SK-N-SH treated with all-trans-retinoic acid at 6 μM for 48 hours (cell line): ENCODE data around the gene KIRREL2.

Experiments
- ATAC-seq: fragments of 200-7000 bp; cut with Tn5 transposase; 3 replicates; pipeline ENCODE4 v1.9.1; 2020; ENCODE audit warnings: mild to moderate bottlenecking, moderate library complexity
- ARNTL ChIP-seq: fragments of 450-650 bp; formaldehyde crosslinking; IDR thresholded peaks from 2 replicates; pipeline ENCODE4 v1.5.0; 2020; ENCODE audit warnings: low read depth, mild to moderate bottlenecking, moderate library complexity, borderline replicate concordance
- BACH2 ChIP-seq: fragments of 250-450 bp; sonication (Bioruptor Pico); IDR thresholded peaks from 2 replicates; pipeline ENCODE4 v1.9.0; 2021; ENCODE audit warnings: mild to moderate bottlenecking, borderline replicate concordance
- CSDC2 ChIP-seq: fragments of 250-450 bp; sonication (Bioruptor Pico); IDR thresholded peaks from 2 replicates; pipeline ENCODE4 v1.5.0; 2020; ENCODE audit warnings: mild to moderate bottlenecking, moderate library complexity
- CSRNP3 ChIP-seq: fragments of 250-450 bp; sonication (Bioruptor Pico); IDR thresholded peaks from 2 replicates; pipeline ENCODE4 v1.5.1; 2021; ENCODE audit warnings: mild to moderate bottlenecking, moderate library complexity
- ESRRG ChIP-seq: fragments of 250-450 bp; sonication (Bioruptor Pico); IDR thresholded peaks from 2 replicates; pipeline ENCODE4 v1.6.1; 2021; ENCODE audit warnings: mild to moderate bottlenecking
- GLIS3 ChIP-seq: fragments of 250-450 bp; sonication (Bioruptor Pico); IDR thresholded peaks from 2 replicates; pipeline ENCODE4 v1.5.0; 2020; ENCODE audit warnings: mild to moderate bottlenecking, moderate library complexity
- ISL1 ChIP-seq: fragments of 250-450 bp; sonication (Bioruptor Pico); IDR thresholded peaks from 2 replicates; pipeline ENCODE4 v2.1.2; 2022; ENCODE audit warnings: mild to moderate bottlenecking, moderate library complexity
- OSR1 ChIP-seq: fragments of 250-450 bp; sonication (Bioruptor Pico); IDR thresholded peaks from 2 replicates; pipeline ENCODE4 v1.8.0; 2022; ENCODE audit warnings: moderate library complexity, mild to moderate bottlenecking, inconsistent platforms
- POU6F1 ChIP-seq: fragments of 250-450 bp; sonication (Bioruptor Pico); IDR thresholded peaks from 2 replicates; pipeline ENCODE4 v1.8.0; 2021; ENCODE audit warnings: low read depth, mild to moderate bottlenecking, moderate library complexity, borderline replicate concordance
- PPARA ChIP-seq: fragments of 250-450 bp; sonication (Bioruptor Pico); IDR thresholded peaks from 2 replicates; pipeline ENCODE4 v1.5.0; 2020; ENCODE audit warnings: mild to moderate bottlenecking, borderline replicate concordance
- RARB ChIP-seq: fragments of 250-450 bp; sonication (Bioruptor Pico); IDR thresholded peaks from 2 replicates; pipeline ENCODE4 v1.8.0; 2021; ENCODE audit warnings: mild to moderate bottlenecking, moderate library complexity
- SNAI2 ChIP-seq: fragments of 250-450 bp; sonication (Bioruptor Pico); IDR thresholded peaks from 2 replicates; pipeline ENCODE4 v1.5.0; 2020; ENCODE audit warnings: mild to moderate bottlenecking, moderate library complexity
- TOX ChIP-seq: fragments of 250-450 bp; sonication (Bioruptor Pico); IDR thresholded peaks from 2 replicates; pipeline ENCODE4 v1.8.0; 2021; ENCODE audit warnings: mild to moderate bottlenecking, moderate library complexity, borderline replicate concordance
- ZFP3 ChIP-seq: fragments of 250-450 bp; sonication (Bioruptor Pico); IDR thresholded peaks from 2 replicates; pipeline ENCODE4 v1.5.0; 2020; ENCODE audit warnings: mild to moderate bottlenecking, moderate library complexity
- ZFP30 ChIP-seq: fragments of 450-650 bp; formaldehyde crosslinking; IDR thresholded peaks from 2 replicates; pipeline ENCODE4 v1.5.0; 2022; ENCODE audit warnings: mild to moderate bottlenecking, moderate library complexity
- ZNF565 ChIP-seq: fragments of 450-650 bp; formaldehyde crosslinking; conservative IDR thresholded peaks from 2 replicates; pipeline ENCODE4 v1.5.0; 2020; ENCODE audit warnings: low read depth, mild to moderate bottlenecking, moderate library complexity
- ZNF70 ChIP-seq: fragments of 450-650 bp; formaldehyde crosslinking; IDR thresholded peaks from 2 replicates; pipeline ENCODE4 v1.5.0; 2020; ENCODE audit warnings: mild to moderate bottlenecking, moderate library complexity
- ZNF8 ChIP-seq: fragments of 450-650 bp; formaldehyde crosslinking; IDR thresholded peaks from 2 replicates; pipeline ENCODE4 v1.5.0; 2020; ENCODE audit warnings: mild to moderate bottlenecking, moderate library complexity
- TF ChIP-seq, protein P1 (sequence below): fragments of 250-450 bp; sonication (Bioruptor Pico); IDR thresholded peaks from 2 replicates; pipeline ENCODE4 v1.5.0; 2020; ENCODE audit warnings: mild to moderate bottlenecking, moderate library complexity
- TF ChIP-seq, protein P2 (sequence below): fragments of 250-450 bp; sonication (Bioruptor Pico); IDR thresholded peaks from 2 replicates; pipeline ENCODE4 v1.5.1; 2020; ENCODE audit warnings: low read depth, mild to moderate bottlenecking, moderate library complexity
- TF ChIP-seq, protein P3 (sequence below): fragments of 250-450 bp; sonication (Bioruptor Pico); IDR thresholded peaks from 2 replicates; pipeline ENCODE4 v1.8.0; 2020; ENCODE audit warnings: mild to moderate bottlenecking, moderate library complexity, borderline replicate concordance

KIRREL2 gene

DNA sequence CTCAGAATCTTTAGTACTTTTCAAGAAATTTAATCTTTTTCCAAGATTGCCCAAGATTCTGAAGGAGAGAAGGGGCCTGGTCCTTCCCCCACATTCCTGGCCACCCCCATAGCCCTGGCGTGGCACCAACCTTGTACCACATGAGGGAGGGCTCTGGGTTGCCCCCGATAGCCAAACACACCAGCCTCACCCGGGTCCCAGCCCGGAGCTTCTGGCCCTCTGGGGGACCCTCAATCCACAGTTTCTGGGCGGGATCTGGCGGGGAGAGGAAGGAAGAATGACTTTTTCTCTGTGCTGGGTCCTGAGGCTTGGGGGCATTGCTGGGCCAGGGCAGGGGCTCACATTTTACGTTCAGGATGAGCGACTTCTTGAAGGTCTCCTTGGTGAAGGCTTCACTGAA lies 8.8 kb upstream of the KIRREL2 start:
- ATAC-seq: no peak
- TF ChIP-seq ESRRG (CRISPR knock-in tag) (no peak), CSDC2 (CRISPR knock-in tag) (no peak), GLIS3 (CRISPR knock-in tag) (no peak), ZFP30 (CRISPR knock-in tag) (no peak), TOX (no peak), BACH2 (CRISPR knock-in tag) (no peak)

GRCh38 chr19:35848486-35848885 lies 8.2 kb upstream of the KIRREL2 start:
- no peak for TF ChIP-seq OSR1
- TF ChIP-seq CSDC2 (CRISPR knock-in tag): no peak
- TF ChIP-seq CSRNP3 (CRISPR knock-in tag): no peak
- TF ChIP-seq, protein P1, sequence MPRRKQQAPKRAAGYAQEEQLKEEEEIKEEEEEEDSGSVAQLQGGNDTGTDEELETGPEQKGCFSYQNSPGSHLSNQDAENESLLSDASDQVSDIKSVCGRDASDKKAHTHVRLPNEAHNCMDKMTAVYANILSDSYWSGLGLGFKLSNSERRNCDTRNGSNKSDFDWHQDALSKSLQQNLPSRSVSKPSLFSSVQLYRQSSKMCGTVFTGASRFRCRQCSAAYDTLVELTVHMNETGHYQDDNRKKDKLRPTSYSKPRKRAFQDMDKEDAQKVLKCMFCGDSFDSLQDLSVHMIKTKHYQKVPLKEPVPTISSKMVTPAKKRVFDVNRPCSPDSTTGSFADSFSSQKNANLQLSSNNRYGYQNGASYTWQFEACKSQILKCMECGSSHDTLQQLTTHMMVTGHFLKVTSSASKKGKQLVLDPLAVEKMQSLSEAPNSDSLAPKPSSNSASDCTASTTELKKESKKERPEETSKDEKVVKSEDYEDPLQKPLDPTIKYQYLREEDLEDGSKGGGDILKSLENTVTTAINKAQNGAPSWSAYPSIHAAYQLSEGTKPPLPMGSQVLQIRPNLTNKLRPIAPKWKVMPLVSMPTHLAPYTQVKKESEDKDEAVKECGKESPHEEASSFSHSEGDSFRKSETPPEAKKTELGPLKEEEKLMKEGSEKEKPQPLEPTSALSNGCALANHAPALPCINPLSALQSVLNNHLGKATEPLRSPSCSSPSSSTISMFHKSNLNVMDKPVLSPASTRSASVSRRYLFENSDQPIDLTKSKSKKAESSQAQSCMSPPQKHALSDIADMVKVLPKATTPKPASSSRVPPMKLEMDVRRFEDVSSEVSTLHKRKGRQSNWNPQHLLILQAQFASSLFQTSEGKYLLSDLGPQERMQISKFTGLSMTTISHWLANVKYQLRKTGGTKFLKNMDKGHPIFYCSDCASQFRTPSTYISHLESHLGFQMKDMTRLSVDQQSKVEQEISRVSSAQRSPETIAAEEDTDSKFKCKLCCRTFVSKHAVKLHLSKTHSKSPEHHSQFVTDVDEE (CRISPR knock-in tag): no peak
- TF ChIP-seq ZNF8: no peak
- TF ChIP-seq PPARA (CRISPR knock-in tag): no peak
- TF ChIP-seq, protein P2, sequence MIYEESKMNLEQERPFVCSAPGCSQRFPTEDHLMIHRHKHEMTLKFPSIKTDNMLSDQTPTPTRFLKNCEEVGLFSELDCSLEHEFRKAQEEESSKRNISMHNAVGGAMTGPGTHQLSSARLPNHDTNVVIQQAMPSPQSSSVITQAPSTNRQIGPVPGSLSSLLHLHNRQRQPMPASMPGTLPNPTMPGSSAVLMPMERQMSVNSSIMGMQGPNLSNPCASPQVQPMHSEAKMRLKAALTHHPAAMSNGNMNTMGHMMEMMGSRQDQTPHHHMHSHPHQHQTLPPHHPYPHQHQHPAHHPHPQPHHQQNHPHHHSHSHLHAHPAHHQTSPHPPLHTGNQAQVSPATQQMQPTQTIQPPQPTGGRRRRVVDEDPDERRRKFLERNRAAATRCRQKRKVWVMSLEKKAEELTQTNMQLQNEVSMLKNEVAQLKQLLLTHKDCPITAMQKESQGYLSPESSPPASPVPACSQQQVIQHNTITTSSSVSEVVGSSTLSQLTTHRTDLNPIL (CRISPR knock-in tag): no peak
- no peak for TF ChIP-seq ZNF70
- no peak for TF ChIP-seq TOX
- TF ChIP-seq POU6F1: no peak
- TF ChIP-seq ESRRG (CRISPR knock-in tag): no peak
- TF ChIP-seq ZFP30 (CRISPR knock-in tag): no peak
- no peak for TF ChIP-seq SNAI2 (CRISPR knock-in tag)
- no peak for TF ChIP-seq ZNF565 (CRISPR knock-in tag)
- TF ChIP-seq ARNTL (CRISPR knock-in tag): no peak
- TF ChIP-seq, protein P3, sequence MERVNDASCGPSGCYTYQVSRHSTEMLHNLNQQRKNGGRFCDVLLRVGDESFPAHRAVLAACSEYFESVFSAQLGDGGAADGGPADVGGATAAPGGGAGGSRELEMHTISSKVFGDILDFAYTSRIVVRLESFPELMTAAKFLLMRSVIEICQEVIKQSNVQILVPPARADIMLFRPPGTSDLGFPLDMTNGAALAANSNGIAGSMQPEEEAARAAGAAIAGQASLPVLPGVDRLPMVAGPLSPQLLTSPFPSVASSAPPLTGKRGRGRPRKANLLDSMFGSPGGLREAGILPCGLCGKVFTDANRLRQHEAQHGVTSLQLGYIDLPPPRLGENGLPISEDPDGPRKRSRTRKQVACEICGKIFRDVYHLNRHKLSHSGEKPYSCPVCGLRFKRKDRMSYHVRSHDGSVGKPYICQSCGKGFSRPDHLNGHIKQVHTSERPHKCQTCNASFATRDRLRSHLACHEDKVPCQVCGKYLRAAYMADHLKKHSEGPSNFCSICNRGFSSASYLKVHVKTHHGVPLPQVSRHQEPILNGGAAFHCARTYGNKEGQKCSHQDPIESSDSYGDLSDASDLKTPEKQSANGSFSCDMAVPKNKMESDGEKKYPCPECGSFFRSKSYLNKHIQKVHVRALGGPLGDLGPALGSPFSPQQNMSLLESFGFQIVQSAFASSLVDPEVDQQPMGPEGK: no peak
- no peak for TF ChIP-seq ZFP3 (CRISPR knock-in tag)
- TF ChIP-seq RARB (CRISPR knock-in tag): no peak
- no peak for TF ChIP-seq GLIS3 (CRISPR knock-in tag)
- no peak for TF ChIP-seq ISL1 (CRISPR knock-in tag)
- ATAC-seq: no peak

- ATAC-seq: no peak
- TF ChIP-seq ARNTL (CRISPR knock-in tag): no peak
Observed at GRCh38 chr19:35848919-35849505, 7.7 kb upstream of the KIRREL2 start.
